A673 (cell line): Measurements from ENCODE around the gene BLOC1S6.

ENCODE experiments used
- CTCF ChIP-seq: fragments of 300-800, 200-600 bp; sonication (generic); conservative IDR thresholded peaks from 2 replicates; pipeline ENCODE4 v1.5.1; 2017; ENCODE audit warnings: low read depth, mild to moderate bottlenecking, antibody characterized with exemption, low read length, moderate library complexity, mixed read lengths
- EZH2 ChIP-seq: fragments of 200-600 bp; sonication (generic); IDR thresholded peaks from 2 replicates; pipeline ENCODE4 v1.6.1; 2017; ENCODE audit warnings: borderline replicate concordance, low read depth, mild to moderate bottlenecking, mixed read lengths, antibody characterized with exemption, low read length; ENCODE audit not compliant: poor library complexity, severe bottlenecking

GRCh38 chr15:45544266-45545023, 42.7 kb upstream of the BLOC1S6 start:
- TF ChIP-seq CTCF (no peak), EZH2 (no peak)
